Activated T-helper 17 cell treated with anti-CD3 and anti-CD28 coated beads, Interleukin-2, amount 50 U/mL, for 72 hours (primary cell): ENCODE results near the gene EGFR. TPM values are rescaled to one million over a fixed set of nuclear protein-coding genes. Genes with fewer than 3 reads are reported as not detected.

ENCODE experiments used
- ATAC-seq: fragments of 150-1000 bp; cut with Tn5 transposase; replicated peaks from 2 replicates; pipeline ENCODE4 v1.10.0; 2021; ENCODE audit warnings: mild to moderate bottlenecking, moderate library complexity
- H3K27ac Mint-ChIP-seq: one replicate; pipeline ENCODE4 v1.8.0; 2022; ENCODE audit warnings: mixed read lengths
- H3K27me3 Mint-ChIP-seq: one replicate; pipeline ENCODE4 v1.8.0; 2022; ENCODE audit warnings: mixed read lengths
- H3K36me3 Mint-ChIP-seq: one replicate; pipeline ENCODE4 v1.8.0; 2022; ENCODE audit warnings: low read depth, mild to moderate bottlenecking, mixed read lengths
- H3K4me1 Mint-ChIP-seq: one replicate; pipeline ENCODE4 v1.8.0; 2022; ENCODE audit warnings: mixed read lengths
- H3K4me3 Mint-ChIP-seq: one replicate; pipeline ENCODE4 v1.8.0; 2022; ENCODE audit warnings: mild to moderate bottlenecking, mixed read lengths
- H3K9me3 Mint-ChIP-seq: one replicate; pipeline ENCODE4 v1.8.0; 2022; ENCODE audit warnings: mixed read lengths
- total RNA-seq, 2 donors: library from RNA; stranded (reverse); gene quantifications; one replicate each; pipeline ENCODE4 v1.2.3, GENCODE V29; 2022

EGFR gene
- total RNA-seq, 2 donors from 2014 or later, result 0.02 TPM; not detected in 1

- no peak overlapping the region for H3K27ac Mint-ChIP-seq
- H3K27me3 Mint-ChIP-seq, result peaks cover 10% of the 10 kb centered on the region
- H3K4me1 Mint-ChIP-seq, result no peaks in the 10 kb centered on the region
- no peak for ATAC-seq
- no peak overlapping the region for H3K4me3 Mint-ChIP-seq
- H3K36me3 Mint-ChIP-seq, result no peaks in the 10 kb centered on the region
- H3K9me3 Mint-ChIP-seq, result no peaks in the 10 kb centered on the region
Measured at GRCh38 chr7:55246171-55246570, 227.4 kb downstream of the EGFR start.

- no peaks in the 10 kb centered on the region for H3K9me3 Mint-ChIP-seq
- no peak overlapping the region for H3K27ac Mint-ChIP-seq
- no peak overlapping the region for H3K4me3 Mint-ChIP-seq
- no peak for ATAC-seq
- no peaks in the 10 kb centered on the region for H3K36me3 Mint-ChIP-seq
- H3K27me3 Mint-ChIP-seq, result peaks cover 16% of the 10 kb centered on the region
- H3K4me1 Mint-ChIP-seq, result no peaks in the 10 kb centered on the region
Measured at GRCh38 chr7:55247428-55247827, 228.6 kb downstream of the EGFR start.

GRCh38 chr7:55248526-55248925 is 229.7 kb downstream of the EGFR start:
- Mint-ChIP-seq H3K4me1 (no peaks in the 10 kb centered on the region), H3K27me3 (peaks cover 27% of the 10 kb centered on the region), H3K27ac (no peak overlapping the region), H3K4me3 (no peak overlapping the region), H3K36me3 (no peaks in the 10 kb centered on the region), H3K9me3 (no peaks in the 10 kb centered on the region)
- no peak for ATAC-seq

DNA sequence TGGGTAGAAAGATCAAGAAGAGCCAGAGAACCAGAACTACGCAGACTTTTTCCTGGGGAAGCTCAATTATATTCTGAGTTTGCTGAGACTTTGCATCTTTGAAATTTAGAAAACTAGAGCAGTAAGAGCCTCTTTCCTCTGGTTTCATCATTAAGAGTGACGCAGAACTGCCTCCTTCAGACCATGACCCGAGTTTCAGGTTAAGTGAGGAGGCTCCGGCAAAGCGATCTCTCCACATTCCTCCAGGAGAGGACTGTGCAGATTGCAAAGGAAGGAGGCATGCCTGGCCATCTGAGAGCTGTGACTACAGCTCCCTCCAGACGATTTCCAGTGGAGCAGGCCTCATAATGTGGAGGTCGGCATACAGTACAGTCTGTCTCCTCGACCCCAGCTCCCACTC is 230.5 kb downstream of the EGFR start:
- Mint-ChIP-seq H3K9me3 (no peaks in the 10 kb centered on the region), H3K4me1 (no peaks in the 10 kb centered on the region), H3K36me3 (no peaks in the 10 kb centered on the region), H3K4me3 (no peak overlapping the region), H3K27ac (no peak overlapping the region), H3K27me3 (peaks cover 34% of the 10 kb centered on the region)
- ATAC-seq, result no peak

- Mint-ChIP-seq H3K4me3 (no peak overlapping the region), H3K9me3 (no peaks in the 10 kb centered on the region), H3K36me3 (no peaks in the 10 kb centered on the region), H3K27ac (no peak overlapping the region), H3K4me1 (no peaks in the 10 kb centered on the region), H3K27me3 (peaks cover 35% of the 10 kb centered on the region)
- ATAC-seq, result no peak
Measured at GRCh38 chr7:55250313-55250712, 231.5 kb downstream of the EGFR start.

GRCh38 chr7:55251313-55251712 is 232.5 kb downstream of the EGFR start:
- no peaks in the 10 kb centered on the region for H3K36me3 Mint-ChIP-seq
- H3K27ac Mint-ChIP-seq, result no peak overlapping the region
- H3K9me3 Mint-ChIP-seq, result no peaks in the 10 kb centered on the region
- H3K27me3 Mint-ChIP-seq, result peaks cover 40% of the 10 kb centered on the region
- no peak for ATAC-seq
- no peak overlapping the region for H3K4me3 Mint-ChIP-seq
- H3K4me1 Mint-ChIP-seq, result no peaks in the 10 kb centered on the region

GRCh38 chr7:55251911-55252310 is 233.1 kb downstream of the EGFR start:
- Mint-ChIP-seq H3K27ac (no peak overlapping the region), H3K4me1 (no peaks in the 10 kb centered on the region), H3K4me3 (no peak overlapping the region), H3K36me3 (no peaks in the 10 kb centered on the region), H3K27me3 (peaks cover 40% of the 10 kb centered on the region), H3K9me3 (no peaks in the 10 kb centered on the region)
- no peak for ATAC-seq

- no peak overlapping the region for H3K27ac Mint-ChIP-seq
- H3K36me3 Mint-ChIP-seq, result no peaks in the 10 kb centered on the region
- no peak overlapping the region for H3K4me3 Mint-ChIP-seq
- peaks cover 40% of the 10 kb centered on the region for H3K27me3 Mint-ChIP-seq
- no peaks in the 10 kb centered on the region for H3K4me1 Mint-ChIP-seq
- H3K9me3 Mint-ChIP-seq, result no peaks in the 10 kb centered on the region
- ATAC-seq, result no peak
Measured at GRCh38 chr7:55252386-55252785, 233.6 kb downstream of the EGFR start.

- no peaks in the 10 kb centered on the region for H3K9me3 Mint-ChIP-seq
Measured at GRCh38 chr7:55253188-55253587, 234.4 kb downstream of the EGFR start.

DNA sequence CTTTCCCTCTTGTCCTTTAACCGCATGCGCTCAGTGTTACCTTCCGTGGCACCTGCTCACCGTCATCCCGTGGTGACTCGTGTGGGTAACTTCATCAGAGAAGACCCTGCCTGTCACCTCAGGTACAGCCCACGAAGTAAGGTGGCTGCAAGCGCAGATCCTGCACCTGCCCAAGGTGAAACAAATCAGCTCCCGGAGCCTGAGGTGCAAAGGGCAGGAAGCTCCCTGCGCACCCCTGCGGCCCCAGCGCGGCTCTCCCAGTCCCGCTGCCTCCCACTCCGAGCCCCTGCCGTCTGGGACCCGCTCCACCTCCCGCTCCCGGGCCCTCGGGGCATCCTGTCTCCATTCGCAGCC is 235.4 kb downstream of the EGFR start:
- peaks cover 35% of the 10 kb centered on the region for H3K27me3 Mint-ChIP-seq
- peak overlapping the region; percentile 46 for H3K4me3 Mint-ChIP-seq
- no peaks in the 10 kb centered on the region for H3K9me3 Mint-ChIP-seq
- no peak overlapping the region for H3K27ac Mint-ChIP-seq
- H3K36me3 Mint-ChIP-seq, result no peaks in the 10 kb centered on the region
- no peak for ATAC-seq
- no peaks in the 10 kb centered on the region for H3K4me1 Mint-ChIP-seq

More at GRCh38 chr7:55253188-55253587, 234.4 kb downstream of the EGFR start:
- H3K27ac Mint-ChIP-seq, result no peak overlapping the region
- H3K27me3 Mint-ChIP-seq, result peaks cover 38% of the 10 kb centered on the region
- no peak for ATAC-seq
- H3K4me3 Mint-ChIP-seq, result no peak overlapping the region
- H3K36me3 Mint-ChIP-seq, result no peaks in the 10 kb centered on the region
- no peaks in the 10 kb centered on the region for H3K4me1 Mint-ChIP-seq

GRCh38 chr7:55254596-55255495 is 236.0 kb downstream of the EGFR start:
- H3K9me3 Mint-ChIP-seq, result no peaks in the 10 kb centered on the region
- H3K36me3 Mint-ChIP-seq, result no peaks in the 10 kb centered on the region
- ATAC-seq, result peak; percentile 85
- peaks cover 37% of the 10 kb centered on the region for H3K27me3 Mint-ChIP-seq
- no peaks in the 10 kb centered on the region for H3K4me1 Mint-ChIP-seq
- no peak overlapping the region for H3K27ac Mint-ChIP-seq
- peak overlapping the region; percentile 85 for H3K4me3 Mint-ChIP-seq

- Mint-ChIP-seq H3K4me3 (peak overlapping the region; percentile 85), H3K4me1 (no peaks in the 10 kb centered on the region), H3K9me3 (no peaks in the 10 kb centered on the region), H3K27ac (no peak overlapping the region), H3K36me3 (no peaks in the 10 kb centered on the region), H3K27me3 (peaks cover 34% of the 10 kb centered on the region)
- ATAC-seq, result peak; percentile 89
Measured at GRCh38 chr7:55255496-55256445, 237.0 kb downstream of the EGFR start.

DNA sequence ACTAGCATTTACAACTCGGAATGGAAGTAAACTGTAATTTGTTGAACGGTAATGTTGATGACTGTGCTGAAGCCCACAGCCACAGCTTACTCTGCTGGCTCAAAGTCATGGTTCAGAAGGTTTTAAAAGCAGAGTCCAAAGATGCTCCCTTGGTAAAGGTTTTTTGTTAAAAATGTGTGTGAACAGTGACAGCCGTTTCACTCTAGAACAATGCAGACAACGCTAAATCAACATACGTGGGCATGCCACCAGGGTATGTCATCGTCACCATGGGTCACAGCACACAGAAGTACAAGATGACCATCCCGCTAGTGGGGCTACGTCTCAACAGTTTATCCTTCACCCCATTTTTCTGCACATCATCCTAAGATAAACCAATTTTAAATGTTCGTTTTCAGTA is 239.8 kb downstream of the EGFR start:
- Mint-ChIP-seq H3K27me3 (peaks cover 16% of the 10 kb centered on the region), H3K27ac (no peak overlapping the region), H3K36me3 (no peaks in the 10 kb centered on the region), H3K9me3 (no peaks in the 10 kb centered on the region), H3K4me1 (no peaks in the 10 kb centered on the region), H3K4me3 (no peak overlapping the region)
- no peak for ATAC-seq

DNA sequence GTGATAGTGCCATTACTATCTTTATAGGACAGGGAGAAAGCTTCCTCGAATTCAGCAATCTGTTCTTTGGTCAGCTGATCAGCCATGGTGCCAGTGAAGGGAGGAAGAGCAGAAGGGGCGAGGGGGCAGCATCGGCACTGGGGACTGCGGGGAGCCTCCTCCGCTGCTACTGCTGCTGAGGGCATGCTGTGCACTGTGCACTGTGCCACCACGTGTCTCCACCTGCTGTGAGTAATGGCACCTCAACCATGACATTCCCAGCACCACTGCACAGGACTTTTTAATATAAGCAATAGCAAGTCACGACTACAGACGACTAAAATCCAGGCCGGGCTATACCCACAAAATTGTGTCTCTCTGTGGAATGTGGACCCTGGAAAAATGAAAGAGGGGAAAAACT is 241.4 kb downstream of the EGFR start:
- H3K27me3 Mint-ChIP-seq, result peaks cover 10% of the 10 kb centered on the region
- no peak overlapping the region for H3K4me3 Mint-ChIP-seq
- H3K36me3 Mint-ChIP-seq, result no peaks in the 10 kb centered on the region
- no peak overlapping the region for H3K27ac Mint-ChIP-seq
- no peaks in the 10 kb centered on the region for H3K4me1 Mint-ChIP-seq
- H3K9me3 Mint-ChIP-seq, result no peaks in the 10 kb centered on the region
- ATAC-seq, result no peak
